WTC11 (cell line): Measurements from ENCODE around the gene IRS1.

ENCODE experiments used
- ATF3 ChIP-seq: sonication (generic); formaldehyde crosslinking; conservative IDR thresholded peaks from 2 replicates; pipeline ENCODE4 v1.8.1; 2022; ENCODE audit warnings: mild to moderate bottlenecking, missing genetic modification reagents
- CTCF ChIP-seq: fragments of 200-600 bp; IDR thresholded peaks from 2 replicates; pipeline ENCODE4 v1.8.0; 2022; ENCODE audit warnings: antibody characterized with exemption
- ETV6 ChIP-seq: sonication (generic); formaldehyde crosslinking; IDR thresholded peaks from 2 replicates; pipeline ENCODE4 v1.8.1; 2022; ENCODE audit warnings: mild to moderate bottlenecking, missing genetic modification reagents
- FOXP1 ChIP-seq: sonication (generic); formaldehyde crosslinking; IDR thresholded peaks from 2 replicates; pipeline ENCODE4 v1.8.0; 2022; ENCODE audit warnings: missing genetic modification reagents, mild to moderate bottlenecking, moderate library complexity, borderline replicate concordance
- JUN ChIP-seq: sonication (generic); formaldehyde crosslinking; IDR thresholded peaks from 2 replicates; pipeline ENCODE4 v1.8.0; 2023; ENCODE audit warnings: mild to moderate bottlenecking, missing genetic modification reagents
- NR1H2 ChIP-seq: sonication (generic); formaldehyde crosslinking; IDR thresholded peaks from 2 replicates; pipeline ENCODE4 v1.9.0; 2021; ENCODE audit warnings: mild to moderate bottlenecking, moderate library complexity, missing genetic modification reagents
- STAT6 ChIP-seq: sonication (generic); formaldehyde crosslinking; conservative IDR thresholded peaks from 2 replicates; pipeline ENCODE4 v1.8.1; 2023; ENCODE audit warnings: mild to moderate bottlenecking, low read depth, missing genetic modification reagents, moderate library complexity

GRCh38 chr2:226701052-226701451 is 98.6 kb downstream of the IRS1 start:
- TF ChIP-seq CTCF (no peak), JUN (CRISPR knock-in tag) (no peak), ATF3 (CRISPR knock-in tag) (no peak), NR1H2 (no peak), FOXP1 (CRISPR knock-in tag) (no peak), STAT6 (no peak), ETV6 (CRISPR knock-in tag) (no peak)
